Cardiac muscle cell (in vitro differentiated cells and primary cell): Measurements from ENCODE around the gene GRIA1. TPM values are rescaled to one million over a fixed set of nuclear protein-coding genes. Genes with fewer than 3 reads are reported as not detected.
A peak's percentile ranks its signal among the peaks of the same experiment; 100 is the strongest.

ENCODE experiments used
- DNase-seq, 2 donors: peaks; one replicate each; pipeline versions ENCODE4 v3.0.0 to v3.0.0-alpha.2; 2010 to 2017; ENCODE audit warnings: low read depth in 1 of 2, low spot score in 1 of 2
- H3K27ac ChIP-seq: fragments of 200-600 bp; sonication (generic); 2 replicates; pipeline ENCODE4 v1.5.1; 2016
- H3K27me3 ChIP-seq: fragments of 200-600 bp; sonication (generic); 2 replicates; pipeline ENCODE4 v1.6.0; 2016; ENCODE audit warnings: control low read depth
- H3K36me3 ChIP-seq: fragments of 200-600 bp; sonication (generic); 2 replicates; pipeline ENCODE4 v1.5.1; 2016; ENCODE audit warnings: control low read depth
- H3K4me1 ChIP-seq: fragments of 200-600 bp; sonication (generic); 2 replicates; pipeline ENCODE4 v1.8.1; 2017; ENCODE audit warnings: low read depth, mild to moderate bottlenecking, mixed run types
- H3K4me3 ChIP-seq: fragments of 200-600 bp; sonication (generic); 2 replicates; pipeline ENCODE4 v1.5.1; 2016; ENCODE audit warnings: mild to moderate bottlenecking
- H3K9me3 ChIP-seq: fragments of 200-600 bp; sonication (generic); 2 replicates; pipeline ENCODE4 v1.5.1; 2017; ENCODE audit warnings: low read depth, mild to moderate bottlenecking, control low read depth
- CTCF ChIP-seq: IDR thresholded peaks from 2 replicates; pipeline ENCODE4 v1.5.1; 2012; ENCODE audit warnings: low read depth, mild to moderate bottlenecking, low read length
- polyA plus RNA-seq: library from polyadenylated mRNA; unstranded; fragments of >200 nt; fragmentation: Nextera tagmentation; extraction: Ambion mirVana; gene quantifications from 2 replicates; pipeline ENCODE4 v1.2.1, GENCODE V29; 2016
- total RNA-seq: library from RNA; depleted of rRNA; stranded (reverse); fragments of >200 nt; gene quantifications from 2 replicates; pipeline ENCODE4 v1.2.3, GENCODE V29; 2016

Gene GRIA1
- total and polyA plus RNA-seq, 2 experiments from 2014 or later, result 1.6 to 2.3 TPM

DNA sequence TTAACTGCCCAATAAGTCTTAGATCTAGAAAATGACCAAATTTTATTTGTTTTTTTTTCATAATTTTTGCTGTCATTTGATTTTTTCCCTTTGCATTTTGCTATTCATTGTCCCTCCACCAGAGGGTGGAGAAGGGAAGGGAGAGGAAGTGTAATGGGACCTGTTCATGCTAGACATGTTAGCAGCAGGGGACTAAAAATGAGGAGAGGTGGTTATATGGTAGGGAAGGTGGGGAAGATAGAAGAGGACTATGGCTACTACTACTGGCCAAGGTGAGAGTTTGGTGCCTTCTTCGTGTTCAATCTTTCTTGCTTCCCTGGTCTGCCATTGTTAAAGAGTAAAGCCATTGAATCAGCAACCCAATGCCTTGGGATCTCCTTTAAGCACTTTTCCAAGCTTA lies 6.4 kb downstream of the GRIA1 start:
- no peak overlapping the region for H3K4me3 ChIP-seq
- no peaks in the 10 kb centered on the region for H3K36me3 ChIP-seq
- peak; percentile 90 for TF ChIP-seq CTCF
- no peak overlapping the region for H3K27ac ChIP-seq
- DNase-seq, result peak; percentile 51 to 65
- H3K9me3 ChIP-seq, result no peaks in the 10 kb centered on the region
- no peaks in the 10 kb centered on the region for H3K4me1 ChIP-seq
- peaks cover 12% of the 10 kb centered on the region for H3K27me3 ChIP-seq

- Histone ChIP-seq H3K36me3 (no peaks in the 10 kb centered on the region), H3K4me1 (no peaks in the 10 kb centered on the region), H3K27me3 (peaks cover 9% of the 10 kb centered on the region), H3K4me3 (no peak overlapping the region), H3K27ac (no peak overlapping the region), H3K9me3 (no peaks in the 10 kb centered on the region)
- DNase-seq, result peak in 1 of 2 donors; percentile 8
- no peak for TF ChIP-seq CTCF
Observed at GRCh38 chr5:153498516-153498915, 8.0 kb downstream of the GRIA1 start.

DNA sequence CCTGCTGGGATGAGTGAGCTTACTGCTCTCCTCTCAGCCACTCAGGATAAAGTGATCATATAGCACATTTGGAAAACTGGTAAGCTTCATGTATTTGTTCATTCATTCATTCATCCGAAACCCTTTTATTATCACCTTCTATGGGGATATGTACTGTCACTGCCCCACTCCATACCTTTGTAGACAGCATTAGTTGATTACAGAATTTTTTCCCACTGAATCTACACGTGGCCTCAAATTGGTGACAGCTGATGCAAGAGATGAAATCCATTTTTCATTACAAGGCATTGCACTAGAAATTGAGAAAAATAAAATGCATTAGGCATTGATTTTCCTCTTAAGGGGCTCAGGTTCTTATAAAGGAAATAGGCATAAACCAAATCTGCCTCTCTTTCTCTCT lies 9.7 kb downstream of the GRIA1 start:
- TF ChIP-seq CTCF, result no peak
- Histone ChIP-seq H3K27ac (no peak overlapping the region), H3K4me1 (no peaks in the 10 kb centered on the region), H3K36me3 (no peaks in the 10 kb centered on the region), H3K9me3 (no peaks in the 10 kb centered on the region), H3K4me3 (no peak overlapping the region), H3K27me3 (no peaks in the 10 kb centered on the region)
- no peak for DNase-seq

DNA sequence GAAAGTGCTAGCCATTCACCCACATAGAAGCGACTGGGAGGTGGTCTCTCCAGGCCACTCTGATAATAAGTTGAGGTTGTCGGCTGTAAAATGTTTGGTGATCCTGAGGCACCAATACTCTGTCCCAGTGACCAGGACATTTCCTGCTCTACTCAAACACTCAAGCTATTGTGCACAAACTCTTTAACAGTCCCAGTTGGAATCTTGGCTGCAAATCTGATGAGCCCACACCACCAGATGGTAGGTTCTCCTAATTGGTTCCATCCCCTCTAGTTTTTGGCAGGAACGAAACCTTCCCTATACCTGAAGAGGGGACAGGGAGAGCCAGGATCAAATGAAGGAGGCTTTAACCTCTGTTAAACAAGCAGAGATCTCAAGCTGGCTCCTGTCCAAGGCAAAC lies 14.3 kb downstream of the GRIA1 start:
- DNase-seq, result no peak
- Histone ChIP-seq H3K4me3 (no peak overlapping the region), H3K4me1 (no peaks in the 10 kb centered on the region), H3K27me3 (no peaks in the 10 kb centered on the region), H3K9me3 (no peaks in the 10 kb centered on the region), H3K36me3 (no peaks in the 10 kb centered on the region), H3K27ac (no peak overlapping the region)
- TF ChIP-seq CTCF, result no peak

DNA sequence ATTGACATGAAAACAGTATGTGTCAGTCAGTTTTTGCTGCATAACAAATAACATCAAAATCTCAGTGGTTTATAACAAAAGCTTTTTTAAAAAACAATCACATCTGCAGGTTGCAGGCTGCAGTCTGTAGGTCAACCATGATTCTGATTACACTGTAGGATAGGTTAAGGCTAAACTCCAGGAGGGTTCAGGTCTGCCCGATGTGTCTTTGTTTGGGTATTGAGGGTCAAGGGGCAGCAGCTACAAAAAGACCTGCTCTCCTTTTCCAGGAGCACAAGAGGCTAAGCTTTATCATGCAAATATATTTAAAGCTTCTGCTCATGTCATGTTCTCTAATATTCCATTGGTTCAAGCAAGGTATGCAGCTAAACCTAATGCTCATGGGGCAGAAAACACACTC lies 18.2 kb downstream of the GRIA1 start:
- H3K27me3 ChIP-seq, result no peaks in the 10 kb centered on the region
- no peak overlapping the region for H3K27ac ChIP-seq
- no peaks in the 10 kb centered on the region for H3K9me3 ChIP-seq
- no peak overlapping the region for H3K4me3 ChIP-seq
- no peak for TF ChIP-seq CTCF
- no peaks in the 10 kb centered on the region for H3K36me3 ChIP-seq
- DNase-seq, result no peak
- H3K4me1 ChIP-seq, result no peaks in the 10 kb centered on the region

DNA sequence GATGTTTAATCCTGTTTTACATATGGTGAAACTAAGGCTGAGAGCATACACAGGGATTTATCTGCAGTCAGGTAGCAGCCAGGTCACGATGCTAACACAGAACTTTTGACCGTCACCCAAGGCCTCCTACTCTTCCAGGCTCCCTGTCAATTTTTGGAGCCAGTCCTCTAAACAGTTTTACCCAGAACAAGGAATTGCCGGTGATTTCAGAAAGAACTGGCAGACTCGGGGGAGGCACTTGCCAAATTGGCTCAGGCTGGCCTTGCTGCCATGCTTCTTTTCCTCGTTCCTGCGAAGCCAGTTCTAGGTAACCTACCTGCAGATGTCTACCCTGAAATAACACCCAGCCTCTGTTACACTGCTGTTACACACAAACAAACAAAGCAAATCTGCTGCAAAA lies 21.2 kb downstream of the GRIA1 start:
- no peaks in the 10 kb centered on the region for H3K4me1 ChIP-seq
- no peak for TF ChIP-seq CTCF

More for the DNA sequence above, 21.2 kb downstream of the GRIA1 start:
- no peak overlapping the region for H3K27ac ChIP-seq
- no peak overlapping the region for H3K4me3 ChIP-seq
- H3K9me3 ChIP-seq, result no peaks in the 10 kb centered on the region
- H3K27me3 ChIP-seq, result no peaks in the 10 kb centered on the region
- DNase-seq, result no peak
- no peaks in the 10 kb centered on the region for H3K36me3 ChIP-seq
